Smooth muscle cell (in vitro differentiated cells): Measurements from ENCODE around the gene NMRK1. TPM values are rescaled to one million over a fixed set of nuclear protein-coding genes. Genes with fewer than 3 reads are reported as not detected.

Source experiments
- DNase-seq: peaks from one replicate; lab custom pipeline; 2025; ENCODE audit not compliant: unreplicated experiment; lab: John Stamatoyannopoulos, UW
- H2AFZ ChIP-seq: fragments of 200-600 bp; sonication (generic); 2 replicates; pipeline ENCODE4 v1.6.0; 2016; ENCODE audit warnings: antibody characterized with exemption, low read depth, mild to moderate bottlenecking
- H3F3A ChIP-seq: fragments of 200-600 bp; sonication (generic); 2 replicates; pipeline ENCODE4 v1.6.0; 2017; ENCODE audit warnings: antibody characterized with exemption, low read depth
- H3K27ac ChIP-seq: fragments of 200-600 bp; sonication (generic); 2 replicates; pipeline ENCODE4 v1.5.1; 2016; ENCODE audit warnings: low read depth, mild to moderate bottlenecking
- H3K27me3 ChIP-seq: fragments of 200-600 bp; sonication (generic); 2 replicates; pipeline ENCODE4 v1.6.1; 2016; ENCODE audit warnings: low read depth, mild to moderate bottlenecking
- H3K36me3 ChIP-seq: fragments of 200-600 bp; sonication (generic); 2 replicates; pipeline ENCODE4 v1.5.1; 2016; ENCODE audit warnings: low read depth
- H3K4me1 ChIP-seq: fragments of 200-600 bp; sonication (generic); 2 replicates; pipeline ENCODE4 v1.5.1; 2016; ENCODE audit warnings: low read depth
- H3K4me2 ChIP-seq: fragments of 200-600 bp; sonication (generic); 2 replicates; pipeline ENCODE4 v1.6.0; 2016; ENCODE audit warnings: mild to moderate bottlenecking
- H3K4me3 ChIP-seq: fragments of 200-600 bp; sonication (generic); 2 replicates; pipeline ENCODE4 v1.5.1; 2016; ENCODE audit warnings: mild to moderate bottlenecking
- H3K79me2 ChIP-seq: fragments of 200-600 bp; sonication (generic); 2 replicates; pipeline ENCODE4 v1.6.0; 2016; ENCODE audit warnings: low read depth, mild to moderate bottlenecking
- H3K9ac ChIP-seq: fragments of 200-600 bp; sonication (generic); 2 replicates; pipeline ENCODE4 v1.6.0; 2016; ENCODE audit warnings: low read depth
- H3K9me3 ChIP-seq: fragments of 200-600 bp; sonication (generic); replicated peaks from 2 replicates; pipeline ENCODE4 v1.5.1; 2016; ENCODE audit warnings: low read depth
- H4K20me1 ChIP-seq: fragments of 200-600 bp; sonication (generic); 2 replicates; pipeline ENCODE4 v1.6.0; 2016; ENCODE audit warnings: low read depth
- WGBS: methylation state at CpG from one replicate; pipeline ENCODE4 v1.1.7; 2016; ENCODE audit warnings: low lambda C conversion rate; 5-methylcytosine and 5-hydroxymethylcytosine counted together
- polyA plus RNA-seq: library from polyadenylated mRNA; unstranded; fragments of >200 nt; fragmentation: Nextera tagmentation; extraction: Ambion mirVana; gene quantifications from 2 replicates; pipeline ENCODE4 v1.2.1, GENCODE V29; 2016
- total RNA-seq: library from RNA; depleted of rRNA; stranded (reverse); fragments of >200 nt; gene quantifications from 2 replicates; pipeline ENCODE4 v1.2.3, GENCODE V29; 2014
- TF ChIP-seq, protein P1 (sequence below): fragments of 200-600 bp; sonication (generic); IDR thresholded peaks from 2 replicates; pipeline ENCODE4 v1.5.1; 2017; ENCODE audit warnings: borderline replicate concordance, mild to moderate bottlenecking, antibody characterized with exemption; ENCODE audit not compliant: insufficient read depth, poor library complexity, severe bottlenecking

Gene NMRK1
- total and polyA plus RNA-seq, 2 experiments from 2014 or later = 12.3 to 16.4 TPM

DNA sequence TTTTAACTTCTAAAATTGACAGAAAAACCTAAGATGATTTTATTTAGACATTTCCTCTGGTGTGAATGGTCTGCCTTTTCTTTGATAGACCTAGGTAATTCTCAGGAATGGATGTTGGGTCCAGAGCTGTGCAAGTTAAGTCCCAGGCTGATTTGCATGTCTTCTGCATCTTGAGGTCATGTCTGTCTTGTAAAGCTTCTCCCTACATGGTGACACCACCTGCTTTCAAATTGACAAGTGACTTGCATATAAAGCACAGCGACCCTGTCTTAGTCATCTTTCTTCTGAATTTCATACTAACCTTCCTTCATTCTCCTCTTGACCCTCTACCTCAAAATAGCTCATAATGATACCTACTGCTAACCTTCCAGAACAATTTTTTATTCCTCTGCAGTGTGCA, 29.6 kb upstream of the NMRK1 start:
- no peak overlapping the region for H3K4me2 ChIP-seq
- no peak overlapping the region for H3K9ac ChIP-seq
- H3K9me3 ChIP-seq = no peaks in the 10 kb centered on the region
- peaks cover 61% of the 10 kb centered on the region for H4K20me1 ChIP-seq
- H3K27me3 ChIP-seq = no peaks in the 10 kb centered on the region
- H3F3A ChIP-seq = no peaks in the 10 kb centered on the region
- DNase-seq = no peak
- H3K79me2 ChIP-seq = peaks cover 39% of the 10 kb centered on the region
- peaks cover 9% of the 10 kb centered on the region for H3K36me3 ChIP-seq
- H3K4me1 ChIP-seq = no peaks in the 10 kb centered on the region
- H2AFZ ChIP-seq = no peak overlapping the region
- TF ChIP-seq, protein P1, sequence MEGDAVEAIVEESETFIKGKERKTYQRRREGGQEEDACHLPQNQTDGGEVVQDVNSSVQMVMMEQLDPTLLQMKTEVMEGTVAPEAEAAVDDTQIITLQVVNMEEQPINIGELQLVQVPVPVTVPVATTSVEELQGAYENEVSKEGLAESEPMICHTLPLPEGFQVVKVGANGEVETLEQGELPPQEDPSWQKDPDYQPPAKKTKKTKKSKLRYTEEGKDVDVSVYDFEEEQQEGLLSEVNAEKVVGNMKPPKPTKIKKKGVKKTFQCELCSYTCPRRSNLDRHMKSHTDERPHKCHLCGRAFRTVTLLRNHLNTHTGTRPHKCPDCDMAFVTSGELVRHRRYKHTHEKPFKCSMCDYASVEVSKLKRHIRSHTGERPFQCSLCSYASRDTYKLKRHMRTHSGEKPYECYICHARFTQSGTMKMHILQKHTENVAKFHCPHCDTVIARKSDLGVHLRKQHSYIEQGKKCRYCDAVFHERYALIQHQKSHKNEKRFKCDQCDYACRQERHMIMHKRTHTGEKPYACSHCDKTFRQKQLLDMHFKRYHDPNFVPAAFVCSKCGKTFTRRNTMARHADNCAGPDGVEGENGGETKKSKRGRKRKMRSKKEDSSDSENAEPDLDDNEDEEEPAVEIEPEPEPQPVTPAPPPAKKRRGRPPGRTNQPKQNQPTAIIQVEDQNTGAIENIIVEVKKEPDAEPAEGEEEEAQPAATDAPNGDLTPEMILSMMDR = no peak
- no peak overlapping the region for H3K27ac ChIP-seq
- WGBS = 94% methylated on average over 1 of the region's 1 CpG
- no peak overlapping the region for H3K4me3 ChIP-seq

DNA sequence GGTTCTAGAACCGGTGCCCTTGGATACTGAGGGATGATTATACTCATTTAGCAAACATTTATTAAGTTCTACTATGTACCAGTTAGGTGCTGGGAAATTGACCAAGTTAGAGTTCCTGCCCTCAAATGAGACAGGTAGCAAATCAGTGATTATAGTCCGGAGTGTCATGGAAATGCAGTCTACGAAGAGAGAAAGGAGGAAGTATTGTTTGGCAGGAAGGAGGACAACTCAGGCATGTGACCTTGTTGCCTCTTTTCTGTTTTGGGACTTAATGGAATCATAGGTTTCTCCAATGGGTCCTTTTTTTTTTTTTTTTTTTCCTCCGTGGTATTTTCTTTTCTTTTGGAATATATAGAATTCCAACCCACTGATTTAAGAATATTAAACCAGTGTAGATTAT, 28.4 kb upstream of the NMRK1 start:
- H3K4me1 ChIP-seq = no peaks in the 10 kb centered on the region
- peaks cover 44% of the 10 kb centered on the region for H3K79me2 ChIP-seq
- 84% methylated on average over 4 of the region's 4 CpGs for WGBS
- H3K4me3 ChIP-seq = no peak overlapping the region
- no peaks in the 10 kb centered on the region for H3K9me3 ChIP-seq
- peaks cover 65% of the 10 kb centered on the region for H4K20me1 ChIP-seq
- H3K4me2 ChIP-seq = no peak overlapping the region
- peaks cover 9% of the 10 kb centered on the region for H3K36me3 ChIP-seq
- no peak for DNase-seq
- TF ChIP-seq, protein P1 = no peak
- no peaks in the 10 kb centered on the region for H3F3A ChIP-seq
- no peaks in the 10 kb centered on the region for H3K27me3 ChIP-seq
- no peak overlapping the region for H3K9ac ChIP-seq
- H3K27ac ChIP-seq = no peak overlapping the region
- no peak overlapping the region for H2AFZ ChIP-seq

DNA sequence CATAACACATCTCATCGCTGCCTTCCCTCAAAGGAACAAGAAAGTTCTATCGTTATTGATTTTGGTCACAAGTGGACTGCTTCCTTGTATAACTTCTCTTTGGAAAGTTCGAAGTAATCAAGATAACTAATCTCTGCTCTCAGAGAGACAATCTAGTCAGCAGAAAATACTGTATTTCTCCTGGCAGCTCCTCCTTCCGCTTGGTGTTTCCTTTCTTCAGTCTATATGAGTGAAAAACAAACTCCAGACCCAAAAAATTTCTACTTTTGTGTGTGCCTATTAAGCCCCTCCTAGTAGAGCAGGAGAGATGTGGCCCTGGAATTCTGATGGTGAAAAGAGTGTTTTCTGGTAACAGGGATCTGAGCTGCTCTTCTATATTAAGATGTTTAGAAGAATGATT, 24.8 kb upstream of the NMRK1 start:
- Histone ChIP-seq H3K4me2 (no peak overlapping the region), H3K36me3 (no peaks in the 10 kb centered on the region), H3K9me3 (no peaks in the 10 kb centered on the region), H3K4me3 (no peak overlapping the region), H3F3A (no peaks in the 10 kb centered on the region), H4K20me1 (peaks cover 80% of the 10 kb centered on the region), H3K9ac (no peak overlapping the region), H3K27ac (no peak overlapping the region), H2AFZ (no peak overlapping the region), H3K27me3 (no peaks in the 10 kb centered on the region), H3K79me2 (peaks cover 49% of the 10 kb centered on the region), H3K4me1 (no peaks in the 10 kb centered on the region)
- no peak for DNase-seq
- TF ChIP-seq, protein P1 = no peak
- 72% methylated on average over 4 of the region's 4 CpGs for WGBS

DNA sequence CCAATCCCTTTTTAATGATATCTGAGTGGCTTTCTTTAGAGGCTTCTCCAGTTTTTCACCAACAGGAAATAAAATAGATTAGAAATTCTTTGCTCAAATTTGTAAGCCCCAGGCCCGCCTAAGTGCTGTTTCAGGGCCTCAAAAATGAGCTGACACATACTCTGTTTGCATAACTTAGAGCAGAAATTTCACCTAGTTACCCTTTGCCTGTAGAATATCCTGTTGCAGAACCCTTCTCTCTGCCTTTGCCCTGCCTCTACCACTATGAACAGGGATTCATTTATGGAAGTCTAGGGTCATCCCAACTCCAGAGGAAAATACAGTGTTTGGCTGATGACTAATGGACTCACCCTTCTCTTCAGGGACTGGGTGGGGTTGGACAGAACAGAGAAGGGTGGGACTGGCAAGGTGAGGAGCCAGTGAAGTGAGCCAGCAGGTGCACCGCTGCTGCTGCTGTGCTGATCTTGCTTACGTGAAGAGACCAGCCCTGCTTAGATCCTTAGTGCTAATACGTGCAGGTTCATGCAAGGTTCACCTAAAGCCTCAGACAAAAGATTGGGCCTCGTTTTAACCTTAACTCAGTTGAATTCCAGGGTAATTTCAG, 23.2 kb upstream of the NMRK1 start:
- Histone ChIP-seq H2AFZ (no peak overlapping the region), H3K9ac (no peak overlapping the region), H3K27me3 (no peaks in the 10 kb centered on the region), H3K9me3 (no peaks in the 10 kb centered on the region), H3K79me2 (peaks cover 47% of the 10 kb centered on the region), H4K20me1 (peaks cover 66% of the 10 kb centered on the region), H3F3A (no peaks in the 10 kb centered on the region), H3K4me2 (no peak overlapping the region), H3K4me1 (no peaks in the 10 kb centered on the region), H3K4me3 (no peak overlapping the region), H3K27ac (peak overlapping the region; percentile 19), H3K36me3 (no peaks in the 10 kb centered on the region)
- DNase-seq = no peak
- WGBS = 85% methylated on average over 5 of the region's 5 CpGs
- TF ChIP-seq, protein P1 = no peak
